Right lobe of liver (tissue), 6 donors: ENCODE data around the gene ARMC3. TPM values are rescaled to one million over a fixed set of nuclear protein-coding genes. Genes with fewer than 3 reads are reported as not detected.

Source experiments
- ATAC-seq, 4 donors: fragments of 200-7000 bp; cut with Tn5 transposase; one replicate each; pipeline ENCODE4 v1.9.1; 2020; ENCODE audit warnings: mild to moderate bottlenecking in 4 of 4, moderate library complexity in 4 of 4
- DNase-seq, 3 donors: peaks; one replicate each; pipeline ENCODE4 v3.0.0-alpha.2; 2020
- H3K27ac ChIP-seq, 3 donors: fragments of 200-600 bp; one replicate each; pipeline ENCODE4 v1.8.0; 2022
- H3K27me3 ChIP-seq, 2 donors: fragments of 200-600 bp; one replicate each; pipeline ENCODE4 v1.8.0; 2022
- H3K36me3 ChIP-seq, 4 donors: fragments of 200-600 bp; sonication (generic) in 1 of 4; one replicate each; pipeline versions ENCODE4 v1.5.1 to v1.8.0; 2017 to 2022; ENCODE audit warnings: control low read depth in 1 of 4
- H3K4me1 ChIP-seq, 4 donors: fragments of 200-600 bp; sonication (generic) in 1 of 4; one replicate each; pipeline versions ENCODE4 v1.5.1 to v1.8.0; 2017 to 2022; ENCODE audit warnings: control low read depth in 1 of 4
- H3K4me3 ChIP-seq, 3 donors: fragments of 200-600 bp; one replicate each; pipeline ENCODE4 v1.8.0; 2022
- H3K9me3 ChIP-seq, 4 donors: fragments of 200-600 bp; sonication (generic) in 1 of 4; one replicate each; pipeline versions ENCODE4 v1.5.1 to v1.8.0; 2017 to 2022; ENCODE audit warnings: control low read depth in 1 of 4
- POLR2A ChIP-seq: fragments of 450-650 bp; IDR thresholded peaks from one replicate; pipeline ENCODE4 v1.6.1; 2017; ENCODE audit warnings: antibody characterized with exemption, mild to moderate bottlenecking
- WGBS: methylation state at CpG from one replicate; pipeline ENCODE4 v1.1.6; 2018; ENCODE audit warnings: low coverage, low lambda C conversion rate; ENCODE audit not compliant: insufficient coverage; ENCODE audit errors: missing lambda C conversion rate; 5-methylcytosine and 5-hydroxymethylcytosine counted together
- intact Hi-C, 2 donors: fragments of 100-400 bp; cut with DNase I; formaldehyde crosslinking; loops; one replicate each; pipeline versions ENCODE4 v1.11.2 to v1.14.1; 2022
- total RNA-seq, 6 experiments: library from RNA; depleted of rRNA in 2 of 6; stranded (reverse); fragments of >200 nt in 2 of 6; fragmentation: NEBNext Ultra II Directional in 3 of 6; extraction: Animal tissue kit (Norgen Biotek cat#: 25700) in 3 of 6; gene quantifications; one replicate each; pipeline versions ENCODE4 v1.1.0 to v1.2.4, GENCODE V29; 2016 to 2023
- TF ChIP-seq, protein P1 (sequence below), 4 donors: fragments of 200-600 bp in 3 of 4; fragments of 450-650 bp in 1 of 4; IDR thresholded peaks; one replicate each; pipeline versions ENCODE4 v1.5.1 to v1.8.0; 2016 to 2022; ENCODE audit warnings: antibody characterized with exemption in 4 of 4, mild to moderate bottlenecking in 2 of 4
- donor health status: DM: no; HTN: yes; CAD: no.
- donor health status: DM: no; HTN: no; CAD: no.
- donor health status: DM: no; HTN: no; CAD: no.
- donor health status: DM: no; HTN: yes; CAD: no.
- donor health status: DM: no; HTN: yes; CAD: no.

ARMC3 gene
- total RNA-seq, 6 experiments from 2014 or later = not detected

DNA sequence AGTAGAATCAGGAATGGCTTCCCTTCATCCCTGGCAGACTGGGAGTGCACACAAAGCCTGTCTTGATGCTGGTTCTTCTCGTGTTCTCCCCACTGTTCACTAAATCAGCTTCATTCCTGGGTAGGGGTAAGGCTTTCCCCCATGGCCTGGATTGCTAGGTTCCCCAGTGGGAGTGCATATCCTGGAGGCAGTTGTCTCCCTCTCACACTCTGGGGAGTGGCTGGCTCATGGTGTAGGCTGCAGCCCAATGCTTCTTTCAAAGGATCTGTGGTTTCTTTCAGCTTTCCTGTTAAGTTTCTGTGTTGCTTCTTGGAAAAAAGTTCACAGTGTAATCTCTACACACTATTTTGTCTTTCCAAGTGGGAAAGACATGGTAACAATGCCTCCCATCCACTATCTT is 32.6 kb upstream of the ARMC3 start:
- ATAC-seq (no peak), DNase-seq (no peak)
- no peaks in the 10 kb centered on the region for H3K27me3 ChIP-seq
- no peak overlapping the region for H3K4me3 ChIP-seq
- TF ChIP-seq, protein P1, sequence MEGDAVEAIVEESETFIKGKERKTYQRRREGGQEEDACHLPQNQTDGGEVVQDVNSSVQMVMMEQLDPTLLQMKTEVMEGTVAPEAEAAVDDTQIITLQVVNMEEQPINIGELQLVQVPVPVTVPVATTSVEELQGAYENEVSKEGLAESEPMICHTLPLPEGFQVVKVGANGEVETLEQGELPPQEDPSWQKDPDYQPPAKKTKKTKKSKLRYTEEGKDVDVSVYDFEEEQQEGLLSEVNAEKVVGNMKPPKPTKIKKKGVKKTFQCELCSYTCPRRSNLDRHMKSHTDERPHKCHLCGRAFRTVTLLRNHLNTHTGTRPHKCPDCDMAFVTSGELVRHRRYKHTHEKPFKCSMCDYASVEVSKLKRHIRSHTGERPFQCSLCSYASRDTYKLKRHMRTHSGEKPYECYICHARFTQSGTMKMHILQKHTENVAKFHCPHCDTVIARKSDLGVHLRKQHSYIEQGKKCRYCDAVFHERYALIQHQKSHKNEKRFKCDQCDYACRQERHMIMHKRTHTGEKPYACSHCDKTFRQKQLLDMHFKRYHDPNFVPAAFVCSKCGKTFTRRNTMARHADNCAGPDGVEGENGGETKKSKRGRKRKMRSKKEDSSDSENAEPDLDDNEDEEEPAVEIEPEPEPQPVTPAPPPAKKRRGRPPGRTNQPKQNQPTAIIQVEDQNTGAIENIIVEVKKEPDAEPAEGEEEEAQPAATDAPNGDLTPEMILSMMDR (IDR thresholded peaks at IDR 0.05) = no peak
- no peak for TF ChIP-seq POLR2A
- H3K4me1 ChIP-seq = no peaks in the 10 kb centered on the region
- 44% methylated on average over 1 of the region's 1 CpG for whole genome bisulfite sequencing
- H3K27ac ChIP-seq = no peak overlapping the region
- H3K9me3 ChIP-seq = peaks cover 0 to 6% (median 0%) of the 10 kb centered on the region in 4 donors
- intact Hi-C loops = no loop called here
- no peaks in the 10 kb centered on the region for H3K36me3 ChIP-seq

GRCh38 chr10:22897371-22897770 is 30.5 kb upstream of the ARMC3 start:
- H3K4me1 ChIP-seq = no peaks in the 10 kb centered on the region
- H3K27me3 ChIP-seq = no peaks in the 10 kb centered on the region
- H3K36me3 ChIP-seq = no peaks in the 10 kb centered on the region
- H3K4me3 ChIP-seq = no peak overlapping the region
- no peak for DNase-seq
- no peak for TF ChIP-seq POLR2A
- TF ChIP-seq, protein P1 (IDR thresholded peaks at IDR 0.05) = no peak
- WGBS = 35% methylated on average over 4 of the region's 4 CpGs
- no peaks in the 10 kb centered on the region for H3K9me3 ChIP-seq
- intact Hi-C loops = no loop called here
- H3K27ac ChIP-seq = no peak overlapping the region
- no peak for ATAC-seq

DNA sequence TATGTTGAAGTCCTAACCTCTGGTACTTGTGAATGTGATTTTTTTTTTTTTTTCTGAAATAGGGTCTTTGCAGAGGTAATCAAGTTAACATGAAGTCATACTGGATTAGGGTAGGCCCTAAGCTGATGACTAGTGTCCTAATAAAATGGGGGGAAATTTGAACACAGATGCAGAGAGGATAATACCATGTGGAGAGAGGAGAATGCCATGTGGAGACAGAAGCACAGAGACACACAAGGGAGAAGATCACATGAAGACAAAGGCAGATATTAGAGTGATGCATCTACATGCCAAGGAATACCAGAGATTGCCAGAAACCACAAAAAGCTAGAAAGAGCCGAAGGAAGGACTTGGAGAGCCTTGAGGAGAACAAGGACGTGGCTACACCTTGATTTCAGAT is 28.5 kb upstream of the ARMC3 start:
- Histone ChIP-seq H3K27ac (no peak overlapping the region), H3K27me3 (no peaks in the 10 kb centered on the region), H3K4me1 (no peaks in the 10 kb centered on the region), H3K4me3 (no peak overlapping the region), H3K36me3 (no peaks in the 10 kb centered on the region), H3K9me3 (no peaks in the 10 kb centered on the region)
- WGBS = 67% methylated on average over 2 of the region's 2 CpGs
- ATAC-seq (no peak), DNase-seq (no peak)
- intact Hi-C loops = no loop called here
- no peak for TF ChIP-seq POLR2A
- TF ChIP-seq, protein P1 (IDR thresholded peaks at IDR 0.05) = no peak

GRCh38 chr10:22899775-22900174 is 28.1 kb upstream of the ARMC3 start:
- TF ChIP-seq, protein P1 (IDR thresholded peaks at IDR 0.05) = no peak
- no peak for TF ChIP-seq POLR2A
- Histone ChIP-seq H3K27me3 (no peaks in the 10 kb centered on the region), H3K4me1 (no peaks in the 10 kb centered on the region), H3K4me3 (no peak overlapping the region), H3K36me3 (no peaks in the 10 kb centered on the region), H3K9me3 (no peaks in the 10 kb centered on the region), H3K27ac (no peak overlapping the region)
- DNase-seq = no peak
- intact Hi-C loops = no loop called here
- WGBS = 80% methylated on average over 1 of the region's 1 CpG
- ATAC-seq = no peak
